ENCODE data around the gene PSPH.

PSPH gene

GRCh38 chr7:55996856-55997500 lies 54.3 kb downstream of the PSPH start:
- in situ Hi-C loops (cut with MboI; ENCODE audit: low sequenced_read_pairs, unreplicated experiment): no loop called here
- no peak for DNase-seq (ENCODE audit: low spot score)
- TF ChIP-seq CTCF (IDR thresholded peaks at IDR 0.05; ENCODE audit: borderline replicate concordance, control extremely low read depth, extremely low read depth, insufficient read depth, missing control alignments): no peak

GRCh38 chr7:55992346-55992745 lies 58.9 kb downstream of the PSPH start:
- no peak for DNase-seq (ENCODE audit: low spot score)
- in situ Hi-C loops (cut with MboI; ENCODE audit: low sequenced_read_pairs, unreplicated experiment): no loop called here
- no peak for TF ChIP-seq CTCF (IDR thresholded peaks at IDR 0.05; ENCODE audit: borderline replicate concordance, control extremely low read depth, extremely low read depth, insufficient read depth, missing control alignments)

- no peak for DNase-seq (ENCODE audit: low spot score)
- in situ Hi-C loops (cut with MboI; ENCODE audit: low sequenced_read_pairs, unreplicated experiment): no loop called here
- TF ChIP-seq CTCF (IDR thresholded peaks at IDR 0.05; ENCODE audit: borderline replicate concordance, control extremely low read depth, extremely low read depth, insufficient read depth, missing control alignments): no peak
These were observed 67.7 kb downstream of the PSPH start for GRCh38 chr7:55983537-55983936.

GRCh38 chr7:55980266-55980665 lies 71.0 kb downstream of the PSPH start:
- no peak for TF ChIP-seq CTCF (IDR thresholded peaks at IDR 0.05; ENCODE audit: borderline replicate concordance, control extremely low read depth, extremely low read depth, insufficient read depth, missing control alignments)
- DNase-seq (ENCODE audit: low spot score): no peak
- in situ Hi-C loops (cut with MboI; ENCODE audit: low sequenced_read_pairs, unreplicated experiment): no loop called here

- in situ Hi-C loops (cut with MboI; ENCODE audit: low sequenced_read_pairs, unreplicated experiment): no loop called here
- DNase-seq (ENCODE audit: low spot score): no peak
- no peak for TF ChIP-seq CTCF (IDR thresholded peaks at IDR 0.05; ENCODE audit: borderline replicate concordance, control extremely low read depth, extremely low read depth, insufficient read depth, missing control alignments)
These were observed 73.4 kb downstream of the PSPH start for GRCh38 chr7:55977831-55978230.

GRCh38 chr7:55975988-55976633 lies 75.1 kb downstream of the PSPH start:
- no peak for DNase-seq (ENCODE audit: low spot score)
- in situ Hi-C loops (cut with MboI; ENCODE audit: low sequenced_read_pairs, unreplicated experiment): no loop called here
- no peak for TF ChIP-seq CTCF (IDR thresholded peaks at IDR 0.05; ENCODE audit: borderline replicate concordance, control extremely low read depth, extremely low read depth, insufficient read depth, missing control alignments)

Measured in GM13976 (cell line).